ENCODE measurements around the gene PTPRJ. TPM values are rescaled to one million over a fixed set of nuclear protein-coding genes. Genes with fewer than 3 reads are reported as not detected.
A peak's percentile ranks its signal among the peaks of the same experiment; 100 is the strongest.

Gene PTPRJ
- total RNA-seq, 1 experiment from 2014 or later = 39.4 TPM

- no peak for DNase-seq (ENCODE audit: low read depth, low spot score)
- in situ Hi-C loops (cut with HindIII; ENCODE audit: low pct_unique_long_range_greater_than_20kb, low sequenced_read_pairs) = no loop called here
These were observed 109.8 kb downstream of the PTPRJ start for GRCh38 chr11:48090174-48090573.

- DNase-seq (ENCODE audit: low read depth, low spot score) = no peak
- in situ Hi-C loops (cut with HindIII; ENCODE audit: low pct_unique_long_range_greater_than_20kb, low sequenced_read_pairs) = no loop called here
These were observed 111.2 kb downstream of the PTPRJ start for GRCh38 chr11:48091426-48092102.

GRCh38 chr11:48093323-48093722 is 113.0 kb downstream of the PTPRJ start:
- DNase-seq (ENCODE audit: low read depth, low spot score) = no peak
- in situ Hi-C loops (cut with HindIII; ENCODE audit: low pct_unique_long_range_greater_than_20kb, low sequenced_read_pairs) = no loop called here

- DNase-seq (ENCODE audit: low read depth, low spot score) = peak; percentile 85
- in situ Hi-C loops (cut with HindIII; ENCODE audit: low pct_unique_long_range_greater_than_20kb, low sequenced_read_pairs) = no loop called here
These were observed 113.7 kb downstream of the PTPRJ start for GRCh38 chr11:48093795-48094642.

- peak; percentile 94 for DNase-seq (ENCODE audit: low read depth, low spot score)
- in situ Hi-C loops (cut with HindIII; ENCODE audit: low pct_unique_long_range_greater_than_20kb, low sequenced_read_pairs) = no loop called here
These were observed 114.4 kb downstream of the PTPRJ start for GRCh38 chr11:48094643-48095339.

- peak; percentile 56 for DNase-seq (ENCODE audit: low read depth, low spot score)
- in situ Hi-C loops (cut with HindIII; ENCODE audit: low pct_unique_long_range_greater_than_20kb, low sequenced_read_pairs) = no loop called here
These were observed 115.6 kb downstream of the PTPRJ start for GRCh38 chr11:48095779-48096470.

- no peak for DNase-seq (ENCODE audit: low read depth, low spot score)
- in situ Hi-C loops (cut with HindIII; ENCODE audit: low pct_unique_long_range_greater_than_20kb, low sequenced_read_pairs) = no loop called here
These were observed 116.5 kb downstream of the PTPRJ start for GRCh38 chr11:48096588-48097525.

GRCh38 chr11:48098024-48098423 is 117.7 kb downstream of the PTPRJ start:
- DNase-seq (ENCODE audit: low read depth, low spot score) = no peak
- in situ Hi-C loops (cut with HindIII; ENCODE audit: low pct_unique_long_range_greater_than_20kb, low sequenced_read_pairs) = no loop called here

- DNase-seq (ENCODE audit: low read depth, low spot score) = no peak
- in situ Hi-C loops (cut with HindIII; ENCODE audit: low pct_unique_long_range_greater_than_20kb, low sequenced_read_pairs) = loop anchor here (25.0 kb wide), 1 partner anchor 113 kb away; the partner anchor contains the start of gene PTPRJ
These were observed 119.6 kb downstream of the PTPRJ start for GRCh38 chr11:48099916-48100446.

GRCh38 chr11:48101044-48101733 is 120.8 kb downstream of the PTPRJ start:
- in situ Hi-C loops (cut with HindIII; ENCODE audit: low pct_unique_long_range_greater_than_20kb, low sequenced_read_pairs) = loop anchor here (25.0 kb wide), 1 partner anchor 114 kb away; the partner anchor contains the start of gene PTPRJ
- no peak for DNase-seq (ENCODE audit: low read depth, low spot score)

- in situ Hi-C loops (cut with HindIII; ENCODE audit: low pct_unique_long_range_greater_than_20kb, low sequenced_read_pairs) = loop anchor here (25.0 kb wide), 1 partner anchor 115 kb away; the partner anchor contains the start of gene PTPRJ
- no peak for DNase-seq (ENCODE audit: low read depth, low spot score)
These were observed 121.6 kb downstream of the PTPRJ start for GRCh38 chr11:48101958-48102357.

- peak; percentile 98 for DNase-seq (ENCODE audit: low read depth, low spot score)
- in situ Hi-C loops (cut with HindIII; ENCODE audit: low pct_unique_long_range_greater_than_20kb, low sequenced_read_pairs) = loop anchor here (25.0 kb wide), 1 partner anchor 117 kb away; the partner anchor contains the start of gene PTPRJ
These were observed 123.5 kb downstream of the PTPRJ start for GRCh38 chr11:48103621-48104567.

GRCh38 chr11:48104568-48104924 is 124.2 kb downstream of the PTPRJ start:
- no peak for DNase-seq (ENCODE audit: low read depth, low spot score)
- in situ Hi-C loops (cut with HindIII; ENCODE audit: low pct_unique_long_range_greater_than_20kb, low sequenced_read_pairs) = loop anchor here (25.0 kb wide), 1 partner anchor 117 kb away; the partner anchor contains the start of gene PTPRJ

GRCh38 chr11:48105096-48105990 is 125.0 kb downstream of the PTPRJ start:
- DNase-seq (ENCODE audit: low read depth, low spot score) = no peak
- in situ Hi-C loops (cut with HindIII; ENCODE audit: low pct_unique_long_range_greater_than_20kb, low sequenced_read_pairs) = loop anchor here (25.0 kb wide), 1 partner anchor 118 kb away; the partner anchor contains the start of gene PTPRJ

All from SK-MEL-5 (cell line).